Stimulated activated naive CD8-positive, alpha-beta T cell treated with anti-CD3 and anti-CD28 coated beads, Interleukin-15, Interleukin-2, amounts not matched to agents 100 U/mL and 50 U/mL, for 24 hours (primary cell): ENCODE results near the gene DENND2A.
"Not testable (repeated sequence)": the region's sequence is repeated elsewhere in the genome, so short reads cannot be mapped to it uniquely, and the experiment has no call there.

ENCODE experiments used
- ATAC-seq: fragments of 150-1000 bp; cut with Tn5 transposase; one replicate; pipeline ENCODE4 v1.10.0; 2021
- DNase-seq: peaks from one replicate; pipeline ENCODE4 v3.0.0; 2021

Gene DENND2A

DNA sequence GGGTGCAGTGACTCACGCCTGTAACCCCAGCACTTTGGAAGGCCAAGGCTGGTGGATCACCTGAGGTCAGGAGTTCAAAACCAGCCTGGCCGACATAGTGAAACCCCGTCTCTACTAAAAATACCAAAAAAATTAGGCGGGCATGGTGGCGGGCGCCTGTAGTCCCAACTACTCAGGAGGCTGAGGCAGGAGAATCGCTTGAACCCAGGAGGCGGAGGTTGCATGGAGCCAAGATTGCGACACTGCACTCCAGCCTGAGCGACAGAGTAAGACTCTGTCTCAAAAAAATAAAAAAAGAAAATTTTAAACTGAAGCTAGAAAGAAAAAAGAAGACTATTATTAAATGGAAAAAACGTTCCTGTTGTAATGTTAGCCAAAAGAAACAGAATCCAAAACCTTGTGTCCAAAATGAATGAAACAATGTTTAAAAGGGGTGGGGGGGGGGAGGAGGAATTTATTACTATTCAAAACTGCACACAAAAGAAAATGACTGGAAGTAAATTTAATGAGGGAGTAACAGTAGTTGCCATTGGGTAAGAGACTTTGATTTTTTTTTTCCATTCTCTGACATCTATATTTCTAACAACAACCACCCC lies 20.6 kb downstream of the DENND2A start:
- DNase-seq, ATAC-seq: not testable (repeated sequence)

DNA sequence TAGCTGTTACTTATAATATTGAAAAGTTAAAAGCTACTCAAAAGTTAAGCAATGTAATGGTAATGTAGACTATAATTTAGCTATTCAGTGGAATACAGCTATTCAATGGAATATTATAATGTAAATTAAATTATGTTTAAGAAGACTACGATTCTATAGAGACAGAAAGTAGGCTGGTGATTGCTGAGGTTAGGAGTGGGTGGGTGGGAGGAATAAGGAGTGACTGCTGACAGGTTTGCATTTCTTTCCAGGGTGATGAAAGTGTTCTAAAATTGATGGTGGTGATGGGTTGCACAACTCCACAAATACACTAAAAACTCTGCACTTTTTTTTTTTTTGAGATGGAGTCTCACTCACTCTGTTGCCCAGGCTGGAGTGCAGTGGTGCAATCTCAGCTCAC lies 21.4 kb downstream of the DENND2A start:
- DNase-seq: no peak

DNA sequence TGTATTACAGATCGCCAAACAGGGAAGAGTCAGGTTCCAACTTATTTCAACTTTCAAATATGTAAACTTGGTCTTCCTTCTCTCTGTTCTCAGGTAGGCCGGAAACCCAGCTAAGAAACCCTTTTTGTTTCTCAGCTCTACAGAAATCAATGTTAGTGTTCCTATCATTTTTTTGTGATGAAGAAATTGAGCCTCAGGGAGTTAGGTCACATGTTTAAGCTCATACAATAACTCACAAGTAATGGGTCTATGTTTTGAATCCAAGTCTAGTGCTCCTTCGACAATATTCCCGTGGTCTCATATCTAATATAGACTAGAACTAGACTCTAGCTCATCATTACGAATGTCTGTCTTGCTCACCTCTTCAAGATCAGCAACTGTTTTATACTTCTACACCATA lies 22.3 kb downstream of the DENND2A start:
- no peak for DNase-seq

More for the DNA sequence above, 21.4 kb downstream of the DENND2A start:
- ATAC-seq: no peak

DNA sequence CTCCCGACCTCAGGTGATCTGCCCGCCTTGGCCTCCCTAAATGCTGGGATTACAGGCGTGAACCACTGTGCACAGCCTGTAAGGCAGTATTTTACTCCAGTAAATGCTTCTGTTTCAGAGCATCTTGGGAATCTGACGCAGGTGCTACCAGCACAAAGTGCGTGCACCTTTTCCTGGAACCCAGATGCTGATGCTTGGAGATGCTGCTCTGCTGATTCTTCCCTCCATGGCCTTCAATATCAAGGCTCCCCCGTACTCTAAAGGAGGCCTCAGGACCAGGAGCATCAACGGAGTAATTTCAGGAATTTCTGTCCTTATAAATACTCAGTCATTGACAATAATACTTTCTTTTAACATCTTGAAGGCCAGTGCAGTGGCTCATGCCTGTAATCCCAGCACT lies 23.5 kb downstream of the DENND2A start:
- DNase-seq (no peak), ATAC-seq (no peak)

More for the DNA sequence above, 22.3 kb downstream of the DENND2A start:
- no peak for ATAC-seq

DNA sequence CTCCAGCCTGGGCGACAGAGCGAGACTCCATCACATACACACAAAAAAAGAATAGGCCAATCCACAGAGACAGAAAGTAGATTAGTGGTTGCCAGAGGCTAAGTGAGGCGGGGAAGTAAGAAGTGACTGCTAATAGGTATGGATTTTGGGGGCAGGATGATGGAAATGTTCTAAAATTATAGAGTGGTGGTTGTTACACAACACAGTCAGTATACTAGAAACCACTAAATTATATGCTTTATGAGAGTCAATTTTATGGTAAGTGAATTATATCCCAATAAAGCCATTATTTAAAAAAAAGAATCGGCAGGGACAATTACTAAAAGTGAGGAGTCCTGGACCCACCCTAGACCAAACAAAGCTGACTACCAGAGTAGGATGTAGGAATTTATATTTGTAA lies 24.3 kb downstream of the DENND2A start:
- ATAC-seq (no peak), DNase-seq (no peak)

DNA sequence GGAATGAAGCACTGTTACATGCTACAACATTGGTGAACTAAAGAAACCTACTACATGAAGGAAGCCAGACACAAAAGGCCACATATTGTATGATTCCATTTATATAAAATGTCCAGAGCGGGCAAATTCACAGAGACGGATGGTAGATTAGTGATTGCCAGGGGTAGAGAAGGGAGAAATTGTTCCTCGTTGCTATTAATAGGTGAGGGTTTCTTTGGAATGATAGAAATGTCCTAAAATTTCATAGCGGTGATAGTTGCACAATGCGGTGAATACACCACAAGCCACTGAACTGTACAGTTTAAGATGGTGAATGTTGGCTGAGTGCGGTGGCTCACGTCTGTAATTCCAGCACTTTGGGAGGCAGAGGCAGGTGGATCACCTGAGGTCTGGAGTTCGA lies 29.0 kb downstream of the DENND2A start:
- no peak for ATAC-seq
- no peak for DNase-seq

DNA sequence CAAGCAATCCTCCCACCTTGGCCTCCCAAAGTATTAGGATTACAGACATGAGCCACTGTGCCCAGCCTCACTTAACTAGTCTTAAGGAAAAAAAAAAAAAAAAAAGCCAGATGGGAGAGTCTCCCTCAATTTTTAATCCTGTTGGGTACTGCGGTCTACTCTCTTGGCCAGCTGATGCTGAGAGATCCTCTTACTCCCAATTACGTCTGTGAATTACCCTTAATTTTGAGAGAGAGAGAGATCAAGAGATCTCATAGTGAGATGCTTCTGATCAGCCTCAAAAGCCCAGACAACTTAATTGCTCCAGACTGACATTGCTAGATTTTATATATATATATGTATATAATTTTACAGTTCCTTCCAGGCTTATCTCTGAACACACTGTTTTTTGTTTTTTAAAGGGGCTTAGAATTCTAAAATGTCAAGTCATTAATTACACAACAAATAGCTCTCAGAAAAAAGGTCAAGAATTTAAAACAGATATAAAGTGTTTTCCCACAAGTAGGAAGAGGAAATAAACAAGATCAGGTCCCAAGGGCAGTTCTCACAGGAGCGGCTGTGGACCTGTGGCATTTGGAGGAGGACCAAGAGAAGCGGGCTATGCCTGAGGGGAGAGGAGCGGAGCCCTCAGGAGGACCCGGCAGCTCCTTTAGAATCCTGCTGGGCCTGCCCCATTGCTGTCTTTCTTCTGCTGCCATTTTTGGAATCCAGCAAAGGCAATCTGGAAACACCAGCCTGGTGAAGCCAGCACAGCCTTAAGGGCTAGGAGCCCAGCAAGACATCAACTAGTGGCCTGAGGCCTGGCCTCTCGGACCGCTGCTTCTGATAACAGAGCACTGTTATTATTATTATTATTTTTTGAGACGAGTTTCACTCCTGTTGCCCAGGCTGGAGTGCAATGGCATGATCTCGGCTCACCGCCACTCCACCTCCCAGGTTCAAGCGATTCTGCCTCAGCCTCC lies 30.1 kb downstream of the DENND2A start:
- ATAC-seq (no peak), DNase-seq (no peak)

DNA sequence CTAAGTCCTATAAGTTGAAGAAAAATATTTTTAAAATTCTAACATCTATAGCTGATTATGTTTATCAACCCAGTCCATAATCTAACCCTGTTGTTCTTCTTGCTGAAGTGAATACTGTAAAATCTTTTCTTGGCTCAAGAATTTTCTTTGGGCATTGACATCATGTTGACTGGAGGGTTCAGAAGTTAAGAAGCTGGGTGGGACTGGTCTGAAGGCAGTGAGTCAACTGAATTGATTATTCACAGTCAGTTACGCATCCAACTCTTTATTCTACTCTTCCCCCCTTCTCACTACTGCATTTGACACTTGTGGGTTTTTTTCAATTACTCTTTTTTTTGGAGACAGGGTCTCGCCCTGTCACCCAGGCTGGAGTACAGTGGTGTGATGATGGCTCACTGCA lies 31.0 kb downstream of the DENND2A start:
- no peak for DNase-seq
- ATAC-seq: no peak

DNA sequence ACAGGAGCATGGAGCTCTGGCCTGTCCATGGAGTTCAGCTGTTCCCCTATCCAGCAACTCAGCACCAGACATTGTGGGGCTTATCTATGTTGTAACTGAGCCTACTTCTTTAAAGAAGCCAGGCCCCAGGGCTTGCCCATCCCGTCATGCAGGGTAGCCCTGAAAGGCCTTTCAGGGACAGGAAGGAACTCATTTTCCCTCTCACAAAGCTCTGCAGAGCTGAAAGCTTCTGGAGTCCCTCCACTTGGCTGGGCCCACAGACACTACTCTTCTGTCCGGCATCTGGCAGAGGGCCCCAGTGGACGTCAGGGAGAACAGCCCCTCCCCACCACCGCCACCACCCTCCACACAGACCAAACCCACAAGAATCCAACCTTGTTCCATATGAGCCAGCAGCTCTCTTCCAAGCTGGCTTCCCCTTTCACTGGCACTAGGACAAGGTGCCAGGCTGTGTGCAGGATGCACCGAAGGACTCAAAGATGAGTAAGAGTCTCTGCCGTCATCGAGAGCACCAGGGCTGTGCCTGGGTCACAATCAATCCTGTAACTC lies 33.1 kb downstream of the DENND2A start:
- ATAC-seq (no peak), DNase-seq (no peak)

DNA sequence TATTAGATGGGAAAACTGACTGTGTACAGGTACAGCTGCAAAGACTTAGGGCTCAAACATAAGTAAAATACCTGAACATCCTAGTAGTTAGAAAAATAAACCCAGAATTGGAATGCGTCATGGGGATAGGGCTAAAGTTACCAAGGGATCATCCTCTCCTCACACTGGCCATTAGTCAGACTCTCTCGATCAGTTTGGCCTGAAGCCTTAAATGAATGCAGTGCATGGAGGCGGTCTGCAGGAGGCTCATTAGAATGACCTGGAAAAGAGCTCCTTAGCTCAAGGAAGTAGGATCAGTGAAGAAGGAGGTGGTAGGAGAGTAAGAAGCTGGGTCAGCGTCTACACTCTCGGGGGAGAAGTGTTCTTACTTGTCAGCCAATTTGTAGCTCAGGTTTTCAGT lies 35.3 kb downstream of the DENND2A start:
- ATAC-seq (no peak), DNase-seq (no peak)

DNA sequence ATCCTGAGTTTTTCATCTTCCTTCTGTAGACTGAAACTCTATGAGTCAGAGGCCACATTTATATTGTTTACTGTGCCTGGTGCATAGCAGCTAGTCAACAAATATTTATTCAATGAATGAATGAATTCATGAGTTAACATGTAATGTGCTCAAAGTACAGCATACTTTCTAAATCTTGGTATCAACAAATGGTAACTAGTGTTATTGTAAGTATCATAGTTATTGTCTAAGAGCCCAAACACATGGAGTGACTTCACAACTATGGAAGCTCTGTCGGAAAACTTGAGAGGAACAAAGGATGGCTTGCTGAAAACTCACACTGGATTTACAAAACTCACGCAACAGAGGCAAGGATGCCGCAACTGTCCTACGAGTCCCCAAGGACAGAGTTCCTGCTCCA lies 35.9 kb downstream of the DENND2A start:
- no peak for DNase-seq

DNA sequence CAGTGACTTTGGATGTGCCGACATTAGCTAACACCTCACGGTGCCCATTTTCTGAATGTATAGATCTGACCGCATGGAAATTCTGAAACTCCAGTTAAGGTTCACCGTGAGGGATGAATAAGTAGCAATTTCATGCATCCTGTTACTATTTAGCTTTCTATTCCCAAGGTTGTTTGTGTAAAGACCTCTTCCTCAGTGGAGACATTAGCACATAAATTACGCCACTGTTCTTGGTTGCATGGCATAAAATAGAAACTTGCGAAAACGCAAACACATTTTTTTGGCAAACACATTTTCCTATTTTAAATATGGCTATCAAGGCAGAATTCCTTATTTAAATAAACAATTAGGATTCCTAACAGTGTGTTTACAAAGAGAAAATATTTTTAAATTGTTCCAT lies 36.5 kb downstream of the DENND2A start:
- DNase-seq: no peak
- ATAC-seq: no peak

More for the DNA sequence above, 35.9 kb downstream of the DENND2A start:
- no peak for ATAC-seq

DNA sequence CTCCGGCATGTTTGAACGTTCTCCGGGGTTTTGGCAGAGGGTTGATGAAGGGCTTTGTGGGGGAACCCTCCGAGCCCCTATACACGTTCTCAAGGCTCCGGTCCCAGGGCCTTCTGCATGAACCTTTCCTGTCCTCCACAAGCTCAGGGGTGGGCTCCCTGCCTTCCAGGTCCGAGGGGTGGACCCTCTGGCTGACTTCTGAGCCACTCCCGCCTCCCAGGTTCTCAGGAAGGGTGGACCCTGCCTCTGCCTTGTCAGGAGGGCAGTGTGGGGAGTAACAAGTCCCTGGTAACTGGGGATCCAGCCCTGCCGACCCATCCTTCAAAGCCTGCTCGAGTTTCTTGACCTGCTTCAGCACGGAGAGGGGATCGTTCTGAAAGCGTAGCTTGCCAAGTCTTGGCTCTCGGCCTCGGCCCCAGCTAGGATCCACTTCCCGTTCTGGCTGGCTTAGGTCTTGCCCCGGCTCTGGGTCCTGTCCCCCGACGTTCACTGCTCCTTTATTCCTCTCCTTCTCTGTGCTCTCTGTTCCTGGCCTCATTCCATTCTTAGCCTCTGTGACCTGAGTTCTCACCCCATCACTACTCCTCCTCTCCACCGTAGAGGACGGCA lies 38.9 kb downstream of the DENND2A start:
- no peak for ATAC-seq
- no peak for DNase-seq

DNA sequence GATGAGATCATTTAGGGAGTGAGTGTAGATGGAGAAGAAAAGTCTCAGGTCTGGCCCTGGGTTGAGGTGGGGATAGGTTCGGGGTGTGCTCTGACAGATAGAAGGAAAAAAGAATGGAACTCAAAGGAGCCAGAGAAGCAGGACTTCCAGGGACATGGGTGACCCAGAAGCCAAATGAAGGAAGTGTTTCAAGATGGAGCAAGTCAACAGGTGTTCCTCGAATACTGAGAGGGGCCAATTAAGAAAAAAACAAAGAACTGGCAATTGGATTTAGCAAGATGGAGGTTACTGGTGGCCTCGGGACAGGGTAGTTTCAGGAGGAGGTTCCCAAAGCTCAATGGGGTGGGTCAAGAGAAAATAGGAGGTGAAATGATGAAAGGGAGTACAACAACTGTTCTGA lies 40.3 kb downstream of the DENND2A start:
- ATAC-seq: no peak
- DNase-seq: no peak

DNA sequence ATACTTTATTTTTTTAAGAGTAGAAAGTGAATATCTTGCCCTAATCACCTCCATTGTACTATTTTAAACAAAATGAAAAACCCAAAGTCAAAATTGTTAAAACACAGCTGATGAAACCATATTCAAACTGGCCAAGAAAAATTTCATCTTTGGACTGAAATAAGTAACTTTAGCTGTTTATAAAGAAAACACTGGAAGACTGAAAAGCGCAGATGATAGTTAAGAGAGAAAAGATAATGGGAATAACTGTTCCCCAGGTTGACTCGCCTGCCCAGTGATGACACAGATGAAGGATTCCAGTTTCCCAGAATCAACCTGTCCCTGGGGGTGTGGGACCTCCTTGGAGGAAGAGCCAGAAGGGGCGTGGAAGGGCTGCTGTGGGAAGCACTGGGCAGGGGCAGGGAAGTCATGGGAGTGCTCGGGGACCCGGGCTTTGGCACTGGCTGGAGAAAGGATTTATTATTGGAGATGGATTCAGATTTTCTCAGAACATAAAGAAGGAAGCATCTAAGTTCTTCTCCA lies 43.1 kb downstream of the DENND2A start:
- no peak for ATAC-seq
- DNase-seq: no peak

DNA sequence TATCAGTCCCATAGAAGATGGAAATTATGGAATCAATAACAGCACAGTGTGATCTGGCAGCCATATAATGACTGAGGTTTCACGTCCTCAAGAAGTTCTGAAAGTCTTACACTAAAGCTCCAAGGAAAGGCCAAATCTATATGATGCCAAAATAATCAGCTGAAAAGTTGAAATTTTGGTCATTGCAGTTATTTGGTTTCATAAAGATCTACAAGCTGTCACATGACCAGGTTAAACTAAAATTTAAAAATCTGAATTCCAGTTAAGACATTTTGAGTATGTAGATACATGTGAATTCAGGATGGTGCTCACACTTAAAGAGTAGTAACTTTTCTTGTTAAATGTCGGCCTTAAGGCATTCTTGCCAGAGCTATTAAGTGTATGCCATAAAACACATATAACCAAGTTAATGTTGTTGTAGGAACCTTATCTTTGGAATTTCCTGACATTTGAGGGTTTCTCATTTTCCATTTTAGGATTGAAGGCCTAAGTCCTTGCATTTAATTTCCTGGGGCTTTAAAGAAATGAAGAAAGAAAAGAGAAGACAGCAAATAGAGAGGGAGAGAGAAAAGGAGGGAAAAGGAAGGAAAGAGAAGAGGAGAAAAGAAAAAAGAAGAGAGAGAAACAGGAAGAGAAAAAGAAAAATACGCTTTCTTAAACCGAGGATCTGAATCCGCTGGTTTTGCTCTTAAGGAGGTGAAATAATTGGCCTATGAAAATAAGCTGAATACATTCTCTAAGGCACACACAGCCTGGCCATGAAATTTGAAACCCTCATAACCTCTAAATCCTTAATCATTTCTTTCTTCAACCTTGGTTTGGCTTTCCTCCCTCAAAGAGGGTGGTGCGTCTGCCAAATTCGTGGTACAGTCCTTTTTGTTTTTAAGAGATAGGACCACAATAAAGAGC lies 43.8 kb downstream of the DENND2A start:
- DNase-seq (no peak), ATAC-seq (no peak)

DNA sequence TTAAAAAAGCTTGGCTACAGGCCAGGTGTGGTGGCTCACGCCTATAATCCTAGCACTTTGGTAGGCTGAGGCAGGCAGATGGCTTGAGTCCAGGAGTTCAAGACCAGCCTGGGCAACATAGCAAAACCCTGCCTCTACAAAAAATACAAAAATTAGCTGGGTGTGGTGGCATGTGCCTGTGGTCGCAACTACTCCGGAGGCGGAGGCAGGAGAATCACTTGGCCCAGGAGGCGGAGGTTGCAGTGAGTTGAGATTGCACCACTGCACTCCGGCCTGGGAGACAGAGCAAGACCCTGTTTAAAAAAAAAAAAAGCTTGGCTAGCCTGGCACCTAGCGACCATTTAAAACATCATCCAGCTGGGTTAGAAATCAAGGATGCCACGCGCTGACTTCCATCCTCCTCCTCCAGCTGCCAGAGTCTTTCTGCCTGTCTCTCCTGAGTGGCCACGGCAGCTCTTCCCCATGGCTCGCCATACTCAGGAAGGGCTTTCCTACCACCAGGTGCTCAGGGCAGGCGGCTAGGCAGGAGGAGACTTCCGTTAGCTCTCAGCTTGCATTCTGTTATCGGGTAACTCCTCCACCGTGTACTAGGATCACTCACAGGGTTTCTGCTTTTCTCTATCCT lies 45.0 kb downstream of the DENND2A start:
- no peak for DNase-seq

DNA sequence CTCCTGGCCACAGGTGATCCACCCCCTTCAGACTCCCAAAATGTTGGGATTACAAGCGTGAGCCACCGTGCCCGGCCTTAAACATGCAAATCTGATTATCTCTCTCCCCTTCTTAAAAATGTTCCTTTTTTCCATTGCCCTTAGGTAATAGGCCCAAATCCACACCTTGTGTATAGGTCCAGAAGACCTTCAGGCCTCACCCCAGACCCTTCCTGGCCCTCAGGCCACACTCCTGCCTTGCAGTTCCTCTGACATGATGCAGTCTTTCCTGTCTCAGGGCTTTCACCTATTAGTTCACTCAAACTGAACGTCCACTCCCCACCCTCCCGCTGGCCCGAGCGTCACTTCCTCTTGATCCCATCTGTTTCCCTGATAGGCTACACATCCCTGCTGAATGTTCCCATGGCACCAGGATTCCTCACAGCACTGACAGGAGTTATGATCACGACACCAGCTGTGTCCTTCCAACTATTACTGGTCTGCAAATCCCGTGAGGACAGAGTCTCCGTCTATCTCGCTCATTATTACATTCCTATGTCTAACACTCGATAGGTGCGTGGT lies 46.4 kb downstream of the DENND2A start:
- ATAC-seq: no peak

More for the DNA sequence above, 45.0 kb downstream of the DENND2A start:
- ATAC-seq: no peak

DNA sequence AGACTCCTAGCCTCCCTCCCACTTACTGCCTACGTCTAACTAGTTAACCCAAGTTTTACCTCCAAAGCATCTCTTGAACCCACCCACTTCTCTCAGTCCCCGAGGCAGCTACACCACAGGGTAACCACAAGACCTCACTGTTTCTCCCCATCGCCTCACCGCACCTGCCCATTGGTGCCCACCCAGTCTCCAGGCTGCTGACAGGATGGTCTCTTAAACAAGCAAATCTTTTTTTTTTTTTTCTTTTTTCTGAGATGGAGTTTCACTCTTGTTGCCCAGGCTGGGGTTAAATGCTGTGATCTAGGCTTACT lies 47.0 kb downstream of the DENND2A start:
- DNase-seq (peak; percentile 11), ATAC-seq (no peak)

More for the DNA sequence above, 46.4 kb downstream of the DENND2A start:
- DNase-seq: no peak

DNA sequence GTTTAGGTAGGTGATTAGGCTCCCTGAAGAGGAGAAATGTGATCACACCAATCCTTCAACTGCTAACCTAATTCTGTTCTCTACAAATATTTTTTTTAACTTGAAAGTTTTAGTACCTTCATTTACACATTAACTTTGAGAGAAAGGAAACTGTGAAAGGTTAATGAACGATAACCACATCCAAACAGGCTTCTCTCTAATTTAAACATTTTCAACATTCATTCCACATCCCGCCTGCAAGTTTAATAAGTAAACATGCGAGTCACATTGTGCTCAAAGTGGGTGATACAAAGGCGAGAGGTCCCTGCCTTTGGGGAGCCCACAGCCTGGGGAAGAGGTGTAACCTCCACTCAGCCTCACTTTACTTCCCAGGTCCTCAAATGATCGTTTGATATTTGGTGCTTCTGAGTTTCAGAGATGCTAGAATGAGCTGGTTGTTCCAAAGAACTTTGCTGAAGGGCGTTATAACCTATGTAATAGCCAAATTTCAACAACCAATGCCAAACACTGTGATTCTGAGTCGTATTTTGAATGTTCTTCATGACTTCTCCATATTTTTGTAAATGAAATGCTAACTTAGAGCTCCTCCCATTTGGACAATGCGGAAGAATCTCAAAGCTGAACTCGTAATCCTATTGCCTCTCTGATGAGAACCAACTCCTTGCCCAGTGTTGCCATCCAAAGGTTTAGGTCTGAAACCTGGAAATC lies 47.5 kb downstream of the DENND2A start:
- DNase-seq (no peak), ATAC-seq (no peak)
